GM13977 (cell line): ENCODE measurements around the gene SMARCA2.

ENCODE experiments used
- DNase-seq: peaks from one replicate; pipeline ENCODE4 v3.0.0; 2012; ENCODE audit warnings: low spot score
- CTCF ChIP-seq: IDR thresholded peaks from 2 replicates; pipeline ENCODE4 v1.5.1; 2012; ENCODE audit warnings: mild to moderate bottlenecking, control low read depth; ENCODE audit not compliant: insufficient read depth; ENCODE audit errors: extremely low read depth, missing control alignments
- in situ Hi-C: fragments of 300-500 bp; cut with MboI; formaldehyde crosslinking; loops from one replicate; pipeline ENCODE4 v1.12.0; 2022; ENCODE audit warnings: low sequenced_read_pairs, low pct_unique_long_range_greater_than_20kb, mixed read lengths, inconsistent platforms; ENCODE audit not compliant: unreplicated experiment

SMARCA2 gene

GRCh38 chr9:2199999-2200796 is 185.1 kb downstream of the SMARCA2 start:
- in situ Hi-C loops, result no loop called here
- no peak for DNase-seq

DNA sequence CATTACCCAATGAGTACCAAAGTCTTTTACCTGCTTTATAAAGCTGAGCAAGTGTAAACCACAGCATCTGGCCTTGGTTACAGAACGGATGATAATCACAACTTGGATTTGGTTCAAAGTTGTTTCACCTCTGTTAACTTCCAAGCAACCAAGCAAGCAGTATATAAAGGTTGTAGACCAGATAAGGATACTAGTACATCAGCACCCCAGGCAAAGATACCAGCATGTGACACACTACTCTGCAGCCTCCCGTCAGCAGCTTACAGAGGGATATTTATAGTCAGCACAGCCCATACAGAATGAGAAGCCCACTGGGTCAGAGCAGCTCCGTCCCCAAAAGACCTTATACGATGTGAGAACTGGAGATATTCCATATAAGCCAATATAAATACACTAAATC is 193.3 kb downstream of the SMARCA2 start:
- TF ChIP-seq CTCF, result no peak
- in situ Hi-C loops, result no loop called here
- no peak for DNase-seq

More at GRCh38 chr9:2199999-2200796, 185.1 kb downstream of the SMARCA2 start:
- TF ChIP-seq CTCF, result no peak

DNA sequence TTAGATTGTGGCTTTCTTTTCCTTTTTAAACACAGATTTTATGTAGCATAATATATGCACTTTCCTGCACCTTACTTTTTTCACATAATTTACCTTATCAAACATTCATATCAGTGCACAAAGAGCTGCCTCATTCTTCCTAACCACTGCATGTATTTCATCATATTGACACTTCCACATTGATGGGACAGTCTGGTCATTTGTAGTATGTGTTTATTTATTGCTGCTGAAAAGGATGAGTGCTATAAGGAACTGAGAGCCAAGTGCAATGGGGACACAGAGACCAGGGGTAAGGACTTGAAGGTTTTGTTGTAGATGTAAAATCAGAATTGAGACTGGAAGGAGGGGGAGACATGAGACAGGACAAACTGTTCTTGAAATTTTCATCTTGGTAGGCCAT is 193.8 kb downstream of the SMARCA2 start:
- no peak for TF ChIP-seq CTCF
- in situ Hi-C loops, result no loop called here
- no peak for DNase-seq

GRCh38 chr9:2209400-2209799 is 194.3 kb downstream of the SMARCA2 start:
- peak; percentile 19 for DNase-seq

GRCh38 chr9:2210201-2210600 is 195.1 kb downstream of the SMARCA2 start:
- in situ Hi-C loops, result no loop called here
- DNase-seq, result no peak
- TF ChIP-seq CTCF, result no peak

More at GRCh38 chr9:2209400-2209799, 194.3 kb downstream of the SMARCA2 start:
- in situ Hi-C loops, result no loop called here
- TF ChIP-seq CTCF, result no peak

- DNase-seq, result no peak
- in situ Hi-C loops, result no loop called here
- TF ChIP-seq CTCF, result no peak
These were observed 198.8 kb downstream of the SMARCA2 start for GRCh38 chr9:2213830-2214468.
